Prostate gland (tissue), 2 donors: ENCODE measurements around the gene SLC16A10.
"Not testable (repeated sequence)": the region's sequence is repeated elsewhere in the genome, so short reads cannot be mapped to it uniquely, and the experiment has no call there.

Experiments used
- POLR2A ChIP-seq: fragments of 450-650 bp; IDR thresholded peaks from one replicate; pipeline ENCODE4 v1.6.1; 2016; ENCODE audit warnings: antibody characterized with exemption, mild to moderate bottlenecking
- POLR2AphosphoS5 ChIP-seq: sonication (generic); formaldehyde crosslinking; IDR thresholded peaks from one replicate; pipeline ENCODE4 v1.6.1; 2017; ENCODE audit warnings: antibody characterized with exemption
- TF ChIP-seq, protein P1 (sequence below), 4 experiments: fragments of 200-600 bp in 2 of 4; fragments of 450-650 bp in 2 of 4; sonication (generic) in 2 of 4; IDR thresholded peaks; 1 replicate in 3 of 4; 2 replicates in 1 of 4; pipeline ENCODE4 v1.5.1; 2016 to 2019; ENCODE audit warnings: antibody characterized with exemption in 4 of 4, mild to moderate bottlenecking in 2 of 4, moderate library complexity in 2 of 4

DNA sequence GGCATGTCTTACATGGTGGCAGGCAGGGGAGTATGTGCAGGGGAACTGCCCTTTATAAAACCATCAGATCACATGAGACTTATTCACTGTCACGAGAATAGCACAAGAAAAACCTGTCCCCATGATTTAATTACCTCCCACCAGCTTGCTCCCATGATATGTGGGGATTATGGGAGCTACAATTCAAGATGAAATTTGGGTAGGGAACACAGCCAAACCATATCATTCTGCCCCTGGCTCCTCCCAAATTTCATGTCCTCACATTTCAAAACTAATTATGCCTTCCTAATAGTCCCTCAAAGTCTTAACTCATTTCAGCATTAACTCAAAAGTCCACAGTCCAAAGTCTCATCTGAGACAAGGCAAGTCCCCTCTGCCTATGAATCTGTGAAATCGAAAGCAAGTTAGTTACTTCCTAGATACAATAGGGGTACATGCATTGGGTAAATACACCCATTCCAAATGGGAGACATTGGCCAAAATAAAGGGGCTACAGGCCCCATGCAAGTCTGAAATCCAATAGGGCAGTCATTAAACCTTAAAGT is 102.4 kb downstream of the SLC16A10 start:
- TF ChIP-seq, protein P1, sequence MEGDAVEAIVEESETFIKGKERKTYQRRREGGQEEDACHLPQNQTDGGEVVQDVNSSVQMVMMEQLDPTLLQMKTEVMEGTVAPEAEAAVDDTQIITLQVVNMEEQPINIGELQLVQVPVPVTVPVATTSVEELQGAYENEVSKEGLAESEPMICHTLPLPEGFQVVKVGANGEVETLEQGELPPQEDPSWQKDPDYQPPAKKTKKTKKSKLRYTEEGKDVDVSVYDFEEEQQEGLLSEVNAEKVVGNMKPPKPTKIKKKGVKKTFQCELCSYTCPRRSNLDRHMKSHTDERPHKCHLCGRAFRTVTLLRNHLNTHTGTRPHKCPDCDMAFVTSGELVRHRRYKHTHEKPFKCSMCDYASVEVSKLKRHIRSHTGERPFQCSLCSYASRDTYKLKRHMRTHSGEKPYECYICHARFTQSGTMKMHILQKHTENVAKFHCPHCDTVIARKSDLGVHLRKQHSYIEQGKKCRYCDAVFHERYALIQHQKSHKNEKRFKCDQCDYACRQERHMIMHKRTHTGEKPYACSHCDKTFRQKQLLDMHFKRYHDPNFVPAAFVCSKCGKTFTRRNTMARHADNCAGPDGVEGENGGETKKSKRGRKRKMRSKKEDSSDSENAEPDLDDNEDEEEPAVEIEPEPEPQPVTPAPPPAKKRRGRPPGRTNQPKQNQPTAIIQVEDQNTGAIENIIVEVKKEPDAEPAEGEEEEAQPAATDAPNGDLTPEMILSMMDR (IDR thresholded peaks at IDR 0.05) = not testable (repeated sequence)
- TF ChIP-seq POLR2AphosphoS5, POLR2A: not testable (repeated sequence)
